K562 (cell line): ENCODE measurements around the gene TSEN34. TPM values are rescaled to one million over a fixed set of nuclear protein-coding genes. Genes with fewer than 3 reads are reported as not detected.
A peak's percentile ranks its signal among the peaks of the same experiment; 100 is the strongest.

ENCODE experiments used
- CBX1 ChIP-seq: sonication (generic); IDR thresholded peaks from 2 replicates; pipeline ENCODE4 v1.6.1; 2016; ENCODE audit warnings: antibody characterized with exemption, low read depth, mild to moderate bottlenecking
- GTF2E2 ChIP-seq: fragments of 200-800 bp; sonication (Bioruptor generic); IDR thresholded peaks from 2 replicates; pipeline ENCODE4 v1.6.1; 2016; ENCODE audit warnings: missing genetic modification characterization, missing compliant biosample characterization
- L3MBTL2 ChIP-seq: fragments of 450-650 bp; IDR thresholded peaks from 2 replicates; pipeline ENCODE4 v1.6.1; 2016; ENCODE audit warnings: mild to moderate bottlenecking, moderate library complexity
- MYC ChIP-seq, 2 experiments: fragments of 250-450 bp in 1 of 2; sonication (Bioruptor Pico) in 1 of 2; IDR thresholded peaks; 2 replicates each; pipeline versions ENCODE4 v1.5.1 to v1.6.1; 2012 to 2021; ENCODE audit warnings: low read depth in 2 of 2, borderline replicate concordance in 1 of 2, improper control_type of control experiment in 1 of 2, low read length in 1 of 2, mild to moderate bottlenecking in 1 of 2, moderate library complexity in 1 of 2
- RAD51 ChIP-seq: fragments of 450-650 bp; IDR thresholded peaks from 2 replicates; pipeline ENCODE4 v1.7.1; 2016; ENCODE audit warnings: low read depth, mild to moderate bottlenecking, borderline replicate concordance
- RBM22 ChIP-seq: fragments of 200-400 bp; formaldehyde crosslinking; IDR thresholded peaks from 2 replicates; pipeline ENCODE4 v1.6.1; 2018; ENCODE audit warnings: low read length, low read depth; ENCODE audit not compliant: poor library complexity, severe bottlenecking
- ZFP1 ChIP-seq: fragments of 450-650 bp; formaldehyde crosslinking; IDR thresholded peaks from 2 replicates; pipeline ENCODE4 v1.4.0; 2020; ENCODE audit warnings: mild to moderate bottlenecking, mixed read lengths
- ZFX ChIP-seq: sonication (generic); formaldehyde crosslinking; IDR thresholded peaks from 2 replicates; pipeline ENCODE4 v1.8.0; 2022; ENCODE audit warnings: mild to moderate bottlenecking, missing genetic modification reagents, moderate library complexity
- ZMIZ1 ChIP-seq, 2 experiments: fragments of 150-350 bp in 1 of 2; IDR thresholded peaks; 2 replicates each; pipeline ENCODE4 v1.6.1; 2012 to 2016; ENCODE audit warnings: low read depth in 2 of 2, low read length in 2 of 2, mild to moderate bottlenecking in 1 of 2, moderate library complexity in 1 of 2
- ZNF175 ChIP-seq: fragments of 200-800 bp; sonication (Bioruptor generic); IDR thresholded peaks from 2 replicates; pipeline ENCODE4 v1.6.1; 2016; ENCODE audit warnings: low read depth, mild to moderate bottlenecking, missing genetic modification characterization, missing compliant biosample characterization
- ZNF75A ChIP-seq: fragments of 450-650 bp; formaldehyde crosslinking; IDR thresholded peaks from 2 replicates; pipeline ENCODE4 v1.4.0; 2020; ENCODE audit warnings: mild to moderate bottlenecking
- polyA plus RNA-seq, 8 experiments: library from polyadenylated mRNA; depleted of rRNA in 4 of 8; stranded (reverse) in 5 of 8; unstranded in 3 of 8; fragments of >200 nt; fragmentation: Nextera tagmentation in 2 of 8; fragmentation: Illumina TruSeq in 1 of 8; extraction: Ambion mirVana in 2 of 8; extraction: Trizol in 1 of 8; gene quantifications; 2 replicates each; pipeline versions ENCODE4 v1.2.1 to v1.2.3, GENCODE V29; 2011 to 2014; ENCODE audit warnings: inconsistent platforms in 1 of 8, missing spikeins in 1 of 8
- total RNA-seq, 7 experiments: library from RNA; depleted of rRNA in 6 of 7; stranded (reverse); fragments of >200 nt in 6 of 7; fragmentation: Illumina TruSeq in 2 of 7; extraction: Trizol in 2 of 7; gene quantifications; 2 replicates each; pipeline versions ENCODE4 v1.2.1 to v1.2.3, GENCODE V29; 2011 to 2021; ENCODE audit warnings: low replicate concordance in 1 of 7
- TF ChIP-seq, protein P1 (sequence below): sonication (generic); formaldehyde crosslinking; IDR thresholded peaks from 2 replicates; pipeline ENCODE4 v1.8.0; 2022; ENCODE audit warnings: mild to moderate bottlenecking, missing genetic modification reagents
- TF ChIP-seq, protein P2 (sequence below): conservative IDR thresholded peaks from 2 replicates; pipeline ENCODE4 v1.6.1; 2011; ENCODE audit warnings: low read depth, mild to moderate bottlenecking, low read length; ENCODE audit not compliant: control insufficient read depth
- TF ChIP-seq, protein P3 (sequence below), 2 experiments: IDR thresholded peaks in 1 of 2; conservative IDR thresholded peaks in 1 of 2; 2 replicates each; pipeline ENCODE4 v1.6.1; 2016; ENCODE audit warnings: low read depth in 2 of 2, mild to moderate bottlenecking in 1 of 2, missing compliant biosample characterization in 1 of 2, missing genetic modification characterization in 1 of 2, moderate library complexity in 1 of 2

The TSEN34 gene
- total and polyA plus RNA-seq, 9 of the 15 experiments (the other 6 are each of a cell fraction or from before 2014, with no cell fraction given), result 3.1 to 57.6 (median 29.5) TPM

DNA sequence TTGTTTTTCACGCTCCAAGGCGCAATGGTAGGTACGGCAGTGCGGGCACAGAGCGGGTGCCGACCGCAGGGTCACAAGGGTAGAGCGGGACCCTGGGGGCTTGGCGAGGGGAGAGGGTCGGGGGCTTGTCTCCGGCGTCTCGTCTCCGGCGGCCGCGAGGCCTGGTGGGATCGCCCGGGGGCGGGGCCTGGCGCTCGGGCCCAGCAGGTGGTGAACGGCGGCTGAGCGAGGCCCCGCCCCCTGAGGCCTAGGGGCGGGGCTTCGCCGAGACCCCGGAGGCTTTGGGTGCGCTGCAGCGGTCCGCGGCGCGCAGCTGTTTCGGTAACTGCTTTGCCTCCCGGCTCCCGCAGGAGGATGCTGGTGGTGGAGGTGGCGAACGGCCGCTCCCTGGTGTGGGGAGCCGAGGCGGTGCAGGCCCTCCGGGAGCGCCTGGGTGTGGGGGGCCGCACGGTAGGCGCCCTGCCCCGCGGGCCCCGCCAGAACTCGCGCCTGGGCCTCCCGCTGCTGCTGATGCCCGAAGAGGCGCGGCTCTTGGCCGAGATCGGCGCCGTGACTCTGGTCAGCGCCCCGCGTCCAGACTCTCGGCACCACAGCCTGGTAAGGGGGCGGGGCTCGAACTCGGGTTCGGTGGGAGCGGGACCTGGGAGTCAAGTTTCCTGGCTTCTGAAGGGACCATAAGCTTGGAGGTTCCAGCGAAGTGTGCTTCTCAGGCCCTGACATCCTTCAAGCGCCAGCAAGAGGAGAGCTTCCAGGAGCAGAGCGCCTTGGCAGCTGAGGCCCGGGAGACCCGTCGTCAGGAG, at the start of gene TSEN34 (continued):
- TF ChIP-seq, protein P1, sequence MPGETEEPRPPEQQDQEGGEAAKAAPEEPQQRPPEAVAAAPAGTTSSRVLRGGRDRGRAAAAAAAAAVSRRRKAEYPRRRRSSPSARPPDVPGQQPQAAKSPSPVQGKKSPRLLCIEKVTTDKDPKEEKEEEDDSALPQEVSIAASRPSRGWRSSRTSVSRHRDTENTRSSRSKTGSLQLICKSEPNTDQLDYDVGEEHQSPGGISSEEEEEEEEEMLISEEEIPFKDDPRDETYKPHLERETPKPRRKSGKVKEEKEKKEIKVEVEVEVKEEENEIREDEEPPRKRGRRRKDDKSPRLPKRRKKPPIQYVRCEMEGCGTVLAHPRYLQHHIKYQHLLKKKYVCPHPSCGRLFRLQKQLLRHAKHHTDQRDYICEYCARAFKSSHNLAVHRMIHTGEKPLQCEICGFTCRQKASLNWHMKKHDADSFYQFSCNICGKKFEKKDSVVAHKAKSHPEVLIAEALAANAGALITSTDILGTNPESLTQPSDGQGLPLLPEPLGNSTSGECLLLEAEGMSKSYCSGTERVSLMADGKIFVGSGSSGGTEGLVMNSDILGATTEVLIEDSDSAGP (CRISPR knock-in tag), result 0 out of 2 replicates have a peak, but pooled peaks have one; percentile 33
- TF ChIP-seq ZFP1 (CRISPR knock-in tag), result no peak
- peak; percentile 60 for TF ChIP-seq L3MBTL2
- TF ChIP-seq, protein P2, sequence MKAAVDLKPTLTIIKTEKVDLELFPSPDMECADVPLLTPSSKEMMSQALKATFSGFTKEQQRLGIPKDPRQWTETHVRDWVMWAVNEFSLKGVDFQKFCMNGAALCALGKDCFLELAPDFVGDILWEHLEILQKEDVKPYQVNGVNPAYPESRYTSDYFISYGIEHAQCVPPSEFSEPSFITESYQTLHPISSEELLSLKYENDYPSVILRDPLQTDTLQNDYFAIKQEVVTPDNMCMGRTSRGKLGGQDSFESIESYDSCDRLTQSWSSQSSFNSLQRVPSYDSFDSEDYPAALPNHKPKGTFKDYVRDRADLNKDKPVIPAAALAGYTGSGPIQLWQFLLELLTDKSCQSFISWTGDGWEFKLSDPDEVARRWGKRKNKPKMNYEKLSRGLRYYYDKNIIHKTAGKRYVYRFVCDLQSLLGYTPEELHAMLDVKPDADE, result peak; percentile 48; the same call in 1 of the 2 replicates
- TF ChIP-seq CBX1, result 0 out of 2 replicates have a peak, but pooled peaks have one; percentile 16
- TF ChIP-seq GTF2E2 (tag), result no peak
- TF ChIP-seq RBM22, result peak; percentile 38
- TF ChIP-seq ZMIZ1 (IDR thresholded peaks at IDR 0.05; ENCODE audit: low read depth in 2 of 2, low read length in 2 of 2), result peak in 1 of 2 experiments; percentile 24; a peak in 1 of 4 replicates
- TF ChIP-seq ZNF175 (CRISPR knock-in tag), result 0 out of 2 replicates have a peak, but pooled peaks have one; percentile 41
- TF ChIP-seq, protein P3, sequence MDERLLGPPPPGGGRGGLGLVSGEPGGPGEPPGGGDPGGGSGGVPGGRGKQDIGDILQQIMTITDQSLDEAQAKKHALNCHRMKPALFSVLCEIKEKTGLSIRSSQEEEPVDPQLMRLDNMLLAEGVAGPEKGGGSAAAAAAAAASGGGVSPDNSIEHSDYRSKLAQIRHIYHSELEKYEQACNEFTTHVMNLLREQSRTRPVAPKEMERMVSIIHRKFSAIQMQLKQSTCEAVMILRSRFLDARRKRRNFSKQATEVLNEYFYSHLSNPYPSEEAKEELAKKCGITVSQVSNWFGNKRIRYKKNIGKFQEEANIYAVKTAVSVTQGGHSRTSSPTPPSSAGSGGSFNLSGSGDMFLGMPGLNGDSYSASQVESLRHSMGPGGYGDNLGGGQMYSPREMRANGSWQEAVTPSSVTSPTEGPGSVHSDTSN (CRISPR knock-in tag; IDR thresholded peaks at IDR 0.05; ENCODE audit: low read depth), result no peak
- TF ChIP-seq, protein P3 (tag; conservative IDR thresholded peaks at IDR 0.05; ENCODE audit: low read depth), result no peak
- peak; percentile 28; the same call in 1 of the 2 replicates for TF ChIP-seq MYC (IDR thresholded peaks at IDR 0.05; ENCODE audit: low read depth, low read length)
- no peak for TF ChIP-seq MYC (CRISPR knock-in tag; IDR thresholded peaks at IDR 0.05; ENCODE audit: borderline replicate concordance, low read depth)
- TF ChIP-seq ZNF75A (CRISPR knock-in tag), result peak; percentile 52; the same call in 1 of the 2 replicates
- peak; percentile 94 for TF ChIP-seq ZFX (CRISPR knock-in tag)
- no peak for TF ChIP-seq RAD51
